ENCODE data around the gene ZFHX3. TPM values are rescaled to one million over a fixed set of nuclear protein-coding genes. Genes with fewer than 3 reads are reported as not detected.

ZFHX3 gene
- total and polyA plus RNA-seq, 2 of the 8 experiments (the other 6 are each of a cell fraction or from before 2014, with no cell fraction given), result 0.08 to 0.99 TPM

DNA sequence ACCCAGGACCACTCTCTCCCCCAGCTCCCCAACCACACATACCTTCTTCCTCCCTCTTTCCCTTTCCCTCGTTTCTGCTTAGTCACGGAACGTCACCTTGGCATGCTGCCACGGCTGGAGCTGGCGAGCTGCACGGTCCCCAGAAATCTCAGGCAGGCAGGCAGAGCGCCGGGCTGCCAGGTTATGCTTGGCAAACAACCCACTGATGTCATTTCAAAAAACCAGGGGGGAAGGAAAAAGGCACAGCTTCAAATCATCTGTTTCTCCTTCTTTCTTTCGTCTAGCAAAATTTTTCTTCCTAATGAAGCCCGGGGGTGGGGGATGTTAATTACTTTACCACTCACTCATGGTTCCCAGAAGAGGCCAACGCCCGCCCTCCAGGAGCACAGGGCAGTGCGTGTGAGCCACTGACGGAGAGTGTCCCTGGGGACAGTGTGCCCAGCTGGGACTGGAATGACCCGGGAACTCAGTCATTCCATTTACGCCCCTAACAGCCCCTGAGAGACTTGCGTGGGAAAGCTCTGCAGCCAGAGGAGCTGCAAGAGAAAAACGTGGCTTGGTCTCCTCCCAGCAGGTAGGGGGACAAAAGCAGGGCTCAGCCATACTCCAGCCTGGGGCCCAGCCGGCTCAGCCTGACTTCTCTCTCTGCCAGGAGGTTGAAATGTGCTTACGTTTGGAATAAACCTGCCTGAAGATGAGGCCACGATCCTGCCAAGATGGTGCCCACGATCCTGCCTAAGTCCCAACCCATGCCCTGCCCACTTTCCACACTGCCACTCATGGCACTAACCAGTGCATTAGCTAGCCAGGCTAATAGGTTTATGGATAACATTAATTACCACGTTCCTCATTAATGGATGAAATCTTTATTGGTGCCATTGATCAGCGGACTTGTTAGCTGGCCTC is 198.9 kb downstream of the ZFHX3 start (continued):
- TF ChIP-seq, protein P1, sequence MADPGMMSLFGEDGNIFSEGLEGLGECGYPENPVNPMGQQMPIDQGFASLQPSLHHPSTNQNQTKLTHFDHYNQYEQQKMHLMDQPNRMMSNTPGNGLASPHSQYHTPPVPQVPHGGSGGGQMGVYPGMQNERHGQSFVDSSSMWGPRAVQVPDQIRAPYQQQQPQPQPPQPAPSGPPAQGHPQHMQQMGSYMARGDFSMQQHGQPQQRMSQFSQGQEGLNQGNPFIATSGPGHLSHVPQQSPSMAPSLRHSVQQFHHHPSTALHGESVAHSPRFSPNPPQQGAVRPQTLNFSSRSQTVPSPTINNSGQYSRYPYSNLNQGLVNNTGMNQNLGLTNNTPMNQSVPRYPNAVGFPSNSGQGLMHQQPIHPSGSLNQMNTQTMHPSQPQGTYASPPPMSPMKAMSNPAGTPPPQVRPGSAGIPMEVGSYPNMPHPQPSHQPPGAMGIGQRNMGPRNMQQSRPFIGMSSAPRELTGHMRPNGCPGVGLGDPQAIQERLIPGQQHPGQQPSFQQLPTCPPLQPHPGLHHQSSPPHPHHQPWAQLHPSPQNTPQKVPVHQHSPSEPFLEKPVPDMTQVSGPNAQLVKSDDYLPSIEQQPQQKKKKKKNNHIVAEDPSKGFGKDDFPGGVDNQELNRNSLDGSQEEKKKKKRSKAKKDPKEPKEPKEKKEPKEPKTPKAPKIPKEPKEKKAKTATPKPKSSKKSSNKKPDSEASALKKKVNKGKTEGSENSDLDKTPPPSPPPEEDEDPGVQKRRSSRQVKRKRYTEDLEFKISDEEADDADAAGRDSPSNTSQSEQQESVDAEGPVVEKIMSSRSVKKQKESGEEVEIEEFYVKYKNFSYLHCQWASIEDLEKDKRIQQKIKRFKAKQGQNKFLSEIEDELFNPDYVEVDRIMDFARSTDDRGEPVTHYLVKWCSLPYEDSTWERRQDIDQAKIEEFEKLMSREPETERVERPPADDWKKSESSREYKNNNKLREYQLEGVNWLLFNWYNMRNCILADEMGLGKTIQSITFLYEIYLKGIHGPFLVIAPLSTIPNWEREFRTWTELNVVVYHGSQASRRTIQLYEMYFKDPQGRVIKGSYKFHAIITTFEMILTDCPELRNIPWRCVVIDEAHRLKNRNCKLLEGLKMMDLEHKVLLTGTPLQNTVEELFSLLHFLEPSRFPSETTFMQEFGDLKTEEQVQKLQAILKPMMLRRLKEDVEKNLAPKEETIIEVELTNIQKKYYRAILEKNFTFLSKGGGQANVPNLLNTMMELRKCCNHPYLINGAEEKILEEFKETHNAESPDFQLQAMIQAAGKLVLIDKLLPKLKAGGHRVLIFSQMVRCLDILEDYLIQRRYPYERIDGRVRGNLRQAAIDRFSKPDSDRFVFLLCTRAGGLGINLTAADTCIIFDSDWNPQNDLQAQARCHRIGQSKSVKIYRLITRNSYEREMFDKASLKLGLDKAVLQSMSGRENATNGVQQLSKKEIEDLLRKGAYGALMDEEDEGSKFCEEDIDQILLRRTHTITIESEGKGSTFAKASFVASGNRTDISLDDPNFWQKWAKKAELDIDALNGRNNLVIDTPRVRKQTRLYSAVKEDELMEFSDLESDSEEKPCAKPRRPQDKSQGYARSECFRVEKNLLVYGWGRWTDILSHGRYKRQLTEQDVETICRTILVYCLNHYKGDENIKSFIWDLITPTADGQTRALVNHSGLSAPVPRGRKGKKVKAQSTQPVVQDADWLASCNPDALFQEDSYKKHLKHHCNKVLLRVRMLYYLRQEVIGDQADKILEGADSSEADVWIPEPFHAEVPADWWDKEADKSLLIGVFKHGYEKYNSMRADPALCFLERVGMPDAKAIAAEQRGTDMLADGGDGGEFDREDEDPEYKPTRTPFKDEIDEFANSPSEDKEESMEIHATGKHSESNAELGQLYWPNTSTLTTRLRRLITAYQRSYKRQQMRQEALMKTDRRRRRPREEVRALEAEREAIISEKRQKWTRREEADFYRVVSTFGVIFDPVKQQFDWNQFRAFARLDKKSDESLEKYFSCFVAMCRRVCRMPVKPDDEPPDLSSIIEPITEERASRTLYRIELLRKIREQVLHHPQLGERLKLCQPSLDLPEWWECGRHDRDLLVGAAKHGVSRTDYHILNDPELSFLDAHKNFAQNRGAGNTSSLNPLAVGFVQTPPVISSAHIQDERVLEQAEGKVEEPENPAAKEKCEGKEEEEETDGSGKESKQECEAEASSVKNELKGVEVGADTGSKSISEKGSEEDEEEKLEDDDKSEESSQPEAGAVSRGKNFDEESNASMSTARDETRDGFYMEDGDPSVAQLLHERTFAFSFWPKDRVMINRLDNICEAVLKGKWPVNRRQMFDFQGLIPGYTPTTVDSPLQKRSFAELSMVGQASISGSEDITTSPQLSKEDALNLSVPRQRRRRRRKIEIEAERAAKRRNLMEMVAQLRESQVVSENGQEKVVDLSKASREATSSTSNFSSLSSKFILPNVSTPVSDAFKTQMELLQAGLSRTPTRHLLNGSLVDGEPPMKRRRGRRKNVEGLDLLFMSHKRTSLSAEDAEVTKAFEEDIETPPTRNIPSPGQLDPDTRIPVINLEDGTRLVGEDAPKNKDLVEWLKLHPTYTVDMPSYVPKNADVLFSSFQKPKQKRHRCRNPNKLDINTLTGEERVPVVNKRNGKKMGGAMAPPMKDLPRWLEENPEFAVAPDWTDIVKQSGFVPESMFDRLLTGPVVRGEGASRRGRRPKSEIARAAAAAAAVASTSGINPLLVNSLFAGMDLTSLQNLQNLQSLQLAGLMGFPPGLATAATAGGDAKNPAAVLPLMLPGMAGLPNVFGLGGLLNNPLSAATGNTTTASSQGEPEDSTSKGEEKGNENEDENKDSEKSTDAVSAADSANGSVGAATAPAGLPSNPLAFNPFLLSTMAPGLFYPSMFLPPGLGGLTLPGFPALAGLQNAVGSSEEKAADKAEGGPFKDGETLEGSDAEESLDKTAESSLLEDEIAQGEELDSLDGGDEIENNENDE (IDR thresholded peaks at IDR 0.05; ENCODE audit: insufficient replicate concordance, low read length), result no peak
- TF ChIP-seq, protein P2, sequence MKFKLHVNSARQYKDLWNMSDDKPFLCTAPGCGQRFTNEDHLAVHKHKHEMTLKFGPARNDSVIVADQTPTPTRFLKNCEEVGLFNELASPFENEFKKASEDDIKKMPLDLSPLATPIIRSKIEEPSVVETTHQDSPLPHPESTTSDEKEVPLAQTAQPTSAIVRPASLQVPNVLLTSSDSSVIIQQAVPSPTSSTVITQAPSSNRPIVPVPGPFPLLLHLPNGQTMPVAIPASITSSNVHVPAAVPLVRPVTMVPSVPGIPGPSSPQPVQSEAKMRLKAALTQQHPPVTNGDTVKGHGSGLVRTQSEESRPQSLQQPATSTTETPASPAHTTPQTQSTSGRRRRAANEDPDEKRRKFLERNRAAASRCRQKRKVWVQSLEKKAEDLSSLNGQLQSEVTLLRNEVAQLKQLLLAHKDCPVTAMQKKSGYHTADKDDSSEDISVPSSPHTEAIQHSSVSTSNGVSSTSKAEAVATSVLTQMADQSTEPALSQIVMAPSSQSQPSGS (IDR thresholded peaks at IDR 0.05; ENCODE audit: low read length), result no peak
- TF ChIP-seq POLR2A (IDR thresholded peaks at IDR 0.05; ENCODE audit: control extremely low read depth in 1 of 2, low read depth in 2 of 2, low read length in 2 of 2) (no peak), SIN3A (conservative IDR thresholded peaks at IDR 0.05 in 1 of 2, IDR thresholded peaks at IDR 0.05 in 1 of 2; ENCODE audit: low read depth in 1 of 2, low read length in 2 of 2) (no peak), SUZ12 (IDR thresholded peaks at IDR 0.05; ENCODE audit: low read length) (no peak), EZH2 (IDR thresholded peaks at IDR 0.05; ENCODE audit: low read depth, low read length, severe bottlenecking) (no peak)
